ENCODE results near the gene PDZD8. TPM values are rescaled to one million over a fixed set of nuclear protein-coding genes. Genes with fewer than 3 reads are reported as not detected.

Gene PDZD8
- total and polyA plus RNA-seq, 2 donors (not counting 3 experiments of a cell fraction or from before 2014, with no cell fraction given) = 5.9 to 22.6 TPM

GRCh38 chr10:117256910-117257309 is 118.3 kb downstream of the PDZD8 start:
- Histone ChIP-seq H3K9me1 (replicated peaks; ENCODE audit: control insufficient read depth, extremely low read depth, insufficient read depth, low read length) (no peaks in the 10 kb centered on the region), H3K9ac (replicated peaks; ENCODE audit: extremely low read depth, insufficient read depth, low read length) (no peak overlapping the region), H3K4me3 (replicated peaks in 1 of 3; ENCODE audit: insufficient read depth in 1 of 3, low read depth in 1 of 3, low read length in 3 of 3) (no peak overlapping the region), H3K4me2 (ENCODE audit: insufficient read depth, low read length) (no peak overlapping the region), H3K36me3 (ENCODE audit: control insufficient read depth in 2 of 2, extremely low read depth in 1 of 2, insufficient read depth in 2 of 2, low read length in 2 of 2) (no peaks in the 10 kb centered on the region), H4K20me1 (replicated peaks; ENCODE audit: control insufficient read depth, extremely low read depth, insufficient read depth, low read length) (no peaks in the 10 kb centered on the region), H3K27ac (ENCODE audit: insufficient read depth, low read depth, low read length) (no peak overlapping the region), H2AFZ (ENCODE audit: low read depth, low read length) (no peak overlapping the region), H3K27me3 (ENCODE audit: control insufficient read depth in 2 of 2, insufficient read depth in 2 of 2, low read length in 2 of 2) (peaks cover 0 to 4% of the 10 kb centered on the region in 2 experiments), H3K79me2 (ENCODE audit: control insufficient read depth, insufficient read depth, low read length) (no peaks in the 10 kb centered on the region), H3K4me1 (ENCODE audit: control insufficient read depth, extremely low read depth, insufficient read depth, low read length) (no peaks in the 10 kb centered on the region), H3K9me3 (replicated peaks; ENCODE audit: control insufficient read depth, insufficient read depth, low read length) (no peaks in the 10 kb centered on the region)
- BruUV-seq (replicated peaks) = no TSS peak
- intact Hi-C loops (cut with micrococcal nuclease) = no loop called here
- ChIA-PET POLR2A (no interaction called here), CTCF (no interaction called here)
- DNase-seq (ENCODE audit: low read depth, low spot score) = no peak
- TF ChIP-seq GATA2 (IDR thresholded peaks at IDR 0.05; ENCODE audit: insufficient read depth, insufficient read length, low read depth, low read length) (no peak), POLR2A (IDR thresholded peaks at IDR 0.05; ENCODE audit: low read depth, low read length) (no peak), POLR2AphosphoS5 (IDR thresholded peaks at IDR 0.05; ENCODE audit: insufficient read depth, low read depth, low read length) (no peak), JUN (IDR thresholded peaks at IDR 0.05; ENCODE audit: borderline replicate concordance, insufficient read depth, insufficient read length, low read depth) (no peak), EZH2 (IDR thresholded peaks at IDR 0.05; ENCODE audit: borderline replicate concordance, low read depth, low read length, severe bottlenecking) (no peak), CTCF (IDR thresholded peaks at IDR 0.05; ENCODE audit: extremely low read depth in 1 of 2, insufficient read depth in 1 of 2, low read depth in 1 of 2, low read length in 2 of 2) (no peak), FOS (IDR thresholded peaks at IDR 0.05; ENCODE audit: borderline replicate concordance, insufficient read depth, low read length) (no peak), MAX (IDR thresholded peaks at IDR 0.05; ENCODE audit: insufficient read depth, insufficient read length) (no peak), MYC (IDR thresholded peaks at IDR 0.05; ENCODE audit: low read depth, low read length) (no peak)
- no peak for FAIRE-seq
- dilution Hi-C loops (cut with MboI; ENCODE audit: extremely low pct_ligation_motif_present, low sequenced_read_pairs) = no loop called here
